ENCODE measurements around the gene SDR42E2. TPM values are rescaled to one million over a fixed set of nuclear protein-coding genes. Genes with fewer than 3 reads are reported as not detected.
"Not testable (repeated sequence)": the region's sequence is repeated elsewhere in the genome, so short reads cannot be mapped to it uniquely, and the experiment has no call there.

Gene SDR42E2
- polyA plus RNA-seq, 3 donors = 0.16 to 0.23 TPM; not detected in 1

DNA sequence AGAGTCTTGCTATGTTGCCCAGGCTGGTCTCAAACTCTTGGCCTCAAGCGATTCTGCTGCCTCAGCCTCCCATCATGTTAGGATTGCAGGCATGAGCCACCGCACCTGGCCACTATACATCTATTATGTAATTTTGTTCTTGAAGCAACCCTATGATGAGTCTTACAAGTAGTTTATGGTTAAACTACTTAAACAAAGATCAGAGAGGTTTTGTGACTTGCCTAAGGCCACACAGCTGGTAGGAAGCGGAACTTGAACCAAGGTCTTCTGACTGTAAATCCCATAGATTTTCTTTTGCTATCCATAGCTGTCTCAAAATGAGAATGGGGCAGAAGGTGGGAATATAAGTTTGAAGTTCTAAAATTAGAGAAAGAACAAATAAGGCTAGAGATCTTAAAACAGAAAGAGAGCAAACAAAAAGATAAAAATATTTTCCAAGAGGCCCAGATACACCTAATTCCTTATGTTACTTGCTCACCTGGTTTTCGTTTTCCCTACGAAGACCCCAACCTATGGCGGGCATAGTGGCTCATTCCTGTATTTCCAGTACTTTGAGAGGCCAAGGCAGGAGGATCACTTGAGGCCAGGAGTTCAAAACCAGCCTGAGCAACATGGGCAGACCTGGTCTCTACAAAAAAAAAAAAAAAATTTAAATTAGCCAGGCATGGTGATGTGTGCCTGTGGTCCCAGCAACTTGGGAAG, 37.6 kb upstream of the SDR42E2 start:
- no peaks in the 10 kb centered on the region for H4K20me1 ChIP-seq (ENCODE audit: insufficient read depth, low read length)
- no peaks in the 10 kb centered on the region for H3K36me3 ChIP-seq (replicated peaks in 1 of 2; ENCODE audit: control insufficient read depth in 1 of 2, insufficient read depth in 2 of 2, low read length in 2 of 2)
- 100% methylated on average over 4 of the region's 6 CpGs for WGBS (ENCODE audit: insufficient coverage)
- H2AFZ ChIP-seq (ENCODE audit: insufficient read depth, low read depth, low read length, poor library complexity, severe bottlenecking) = no peak overlapping the region
- no peak for DNase-seq
- H3K27ac ChIP-seq (ENCODE audit: low read depth in 1 of 2, low read length in 2 of 2) = no peak overlapping the region
- H3K9me3 Mint-ChIP-seq = peaks cover 0 to 5% (median 0%) of the 10 kb centered on the region in 7 donors
- no peaks in the 10 kb centered on the region for H3K36me3 Mint-ChIP-seq
- H3K4me1 ChIP-seq (ENCODE audit: control insufficient read depth in 1 of 2, insufficient read depth in 2 of 2, low read length in 2 of 2) = peaks cover 0 to 8% of the 10 kb centered on the region in 2 donors
- no peak overlapping the region for H3K4me3 Mint-ChIP-seq
- TF ChIP-seq, protein P1, sequence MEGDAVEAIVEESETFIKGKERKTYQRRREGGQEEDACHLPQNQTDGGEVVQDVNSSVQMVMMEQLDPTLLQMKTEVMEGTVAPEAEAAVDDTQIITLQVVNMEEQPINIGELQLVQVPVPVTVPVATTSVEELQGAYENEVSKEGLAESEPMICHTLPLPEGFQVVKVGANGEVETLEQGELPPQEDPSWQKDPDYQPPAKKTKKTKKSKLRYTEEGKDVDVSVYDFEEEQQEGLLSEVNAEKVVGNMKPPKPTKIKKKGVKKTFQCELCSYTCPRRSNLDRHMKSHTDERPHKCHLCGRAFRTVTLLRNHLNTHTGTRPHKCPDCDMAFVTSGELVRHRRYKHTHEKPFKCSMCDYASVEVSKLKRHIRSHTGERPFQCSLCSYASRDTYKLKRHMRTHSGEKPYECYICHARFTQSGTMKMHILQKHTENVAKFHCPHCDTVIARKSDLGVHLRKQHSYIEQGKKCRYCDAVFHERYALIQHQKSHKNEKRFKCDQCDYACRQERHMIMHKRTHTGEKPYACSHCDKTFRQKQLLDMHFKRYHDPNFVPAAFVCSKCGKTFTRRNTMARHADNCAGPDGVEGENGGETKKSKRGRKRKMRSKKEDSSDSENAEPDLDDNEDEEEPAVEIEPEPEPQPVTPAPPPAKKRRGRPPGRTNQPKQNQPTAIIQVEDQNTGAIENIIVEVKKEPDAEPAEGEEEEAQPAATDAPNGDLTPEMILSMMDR (IDR thresholded peaks at IDR 0.05) = no peak
- H3K4me1 Mint-ChIP-seq = peaks cover 11% of the 10 kb centered on the region
- H3K79me2 ChIP-seq (ENCODE audit: insufficient read depth, low read length) = no peaks in the 10 kb centered on the region
- H3K4me2 ChIP-seq (replicated peaks; ENCODE audit: extremely low read depth, low read length, poor library complexity, severe bottlenecking) = no peak overlapping the region
- H3K27me3 Mint-ChIP-seq (ENCODE audit: low read depth in 3 of 3) = peaks cover 7% of the 10 kb centered on the region in 3 donors
- H3K4me3 ChIP-seq (replicated peaks in 1 of 3; ENCODE audit: low read depth in 2 of 3, low read length in 3 of 3) = no peak overlapping the region
- no peaks in the 10 kb centered on the region for H3K27me3 ChIP-seq (ENCODE audit: control insufficient read depth in 2 of 2, insufficient read depth in 2 of 2, low read length in 2 of 2)
- H3K9me3 ChIP-seq (replicated peaks in 1 of 2; ENCODE audit: control insufficient read depth in 1 of 2, insufficient read depth in 1 of 2, low read length in 2 of 2) = no peaks in the 10 kb centered on the region
- no peak overlapping the region for H3K27ac Mint-ChIP-seq
- no peak overlapping the region for H3K9ac ChIP-seq (ENCODE audit: insufficient read depth, low read length, poor library complexity, severe bottlenecking)
- intact Hi-C loops (cut with micrococcal nuclease) = no loop called here

DNA sequence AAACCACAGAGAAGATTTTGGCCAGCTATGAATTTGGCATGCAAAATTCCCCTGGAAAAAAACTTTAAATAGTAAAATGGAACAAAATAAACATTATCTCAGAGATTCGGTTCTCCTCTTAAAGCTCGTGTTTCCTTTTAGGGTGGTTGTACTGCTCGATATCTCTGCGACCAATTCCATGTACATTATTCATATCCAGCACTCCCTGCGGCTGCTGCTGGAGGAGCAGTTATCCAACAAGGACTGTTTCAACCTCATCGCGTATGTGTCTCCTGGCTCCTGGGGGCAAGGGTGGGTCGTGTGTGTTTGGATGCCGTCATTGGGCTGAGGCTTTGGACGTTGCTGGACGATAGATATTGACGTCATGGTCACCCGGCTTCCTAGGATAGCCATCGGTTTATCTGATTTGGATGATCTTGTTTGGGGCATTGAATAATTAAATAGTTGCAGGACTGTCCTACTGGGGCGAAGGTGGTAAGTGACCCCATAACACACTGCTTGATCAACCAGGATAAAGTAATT, 36.2 kb upstream of the SDR42E2 start:
- WGBS (ENCODE audit: insufficient coverage) = 84% methylated on average over 5 of the region's 15 CpGs
- H3K27ac Mint-ChIP-seq = peak overlapping the region in 1 of 7 donors; percentile 20
- H3K4me3 Mint-ChIP-seq = no peak overlapping the region
- peaks cover 0 to 5% (median 0%) of the 10 kb centered on the region in 7 donors for H3K9me3 Mint-ChIP-seq
- no peak for DNase-seq
- intact Hi-C loops (cut with micrococcal nuclease) = no loop called here
- peaks cover 11% of the 10 kb centered on the region for H3K4me1 Mint-ChIP-seq
- Histone ChIP-seq H2AFZ (ENCODE audit: insufficient read depth, low read depth, low read length, poor library complexity, severe bottlenecking) (no peak overlapping the region), H3K9me3 (replicated peaks in 1 of 2; ENCODE audit: control insufficient read depth in 1 of 2, insufficient read depth in 1 of 2, low read length in 2 of 2) (no peaks in the 10 kb centered on the region), H3K36me3 (replicated peaks in 1 of 2; ENCODE audit: control insufficient read depth in 1 of 2, insufficient read depth in 2 of 2, low read length in 2 of 2) (no peaks in the 10 kb centered on the region), H3K27me3 (ENCODE audit: control insufficient read depth in 2 of 2, insufficient read depth in 2 of 2, low read length in 2 of 2) (no peaks in the 10 kb centered on the region), H3K27ac (ENCODE audit: low read depth in 1 of 2, low read length in 2 of 2) (no peak overlapping the region), H3K9ac (ENCODE audit: insufficient read depth, low read length, poor library complexity, severe bottlenecking) (no peak overlapping the region), H3K4me3 (replicated peaks in 1 of 3; ENCODE audit: low read depth in 2 of 3, low read length in 3 of 3) (no peak overlapping the region), H3K4me2 (replicated peaks; ENCODE audit: extremely low read depth, low read length, poor library complexity, severe bottlenecking) (no peak overlapping the region), H3K4me1 (ENCODE audit: control insufficient read depth in 1 of 2, insufficient read depth in 2 of 2, low read length in 2 of 2) (peaks cover 0 to 8% of the 10 kb centered on the region in 2 donors), H3K79me2 (ENCODE audit: insufficient read depth, low read length) (no peaks in the 10 kb centered on the region), H4K20me1 (ENCODE audit: insufficient read depth, low read length) (no peaks in the 10 kb centered on the region)
- H3K36me3 Mint-ChIP-seq = no peaks in the 10 kb centered on the region
- peaks cover 5 to 7% (median 7%) of the 10 kb centered on the region in 3 donors for H3K27me3 Mint-ChIP-seq (ENCODE audit: low read depth in 3 of 3)
- TF ChIP-seq, protein P1 (IDR thresholded peaks at IDR 0.05) = no peak

DNA sequence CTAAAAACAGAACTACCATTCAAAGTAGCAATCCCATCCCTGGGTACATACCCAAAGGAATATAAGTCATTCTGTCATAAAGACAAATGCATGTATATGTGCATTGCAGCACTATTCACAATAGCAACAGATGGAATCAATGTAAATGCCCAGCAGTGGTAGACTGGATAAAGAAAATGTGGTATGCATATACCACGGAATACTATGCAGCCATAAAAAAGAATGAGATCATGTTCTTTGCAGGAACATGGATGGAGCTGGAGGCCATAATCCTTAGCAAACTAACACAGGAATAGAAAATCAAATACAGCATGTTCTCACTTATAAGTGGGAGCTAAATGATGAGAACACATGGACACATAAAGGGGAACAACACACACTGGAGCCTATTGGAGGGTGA, 33.8 kb upstream of the SDR42E2 start:
- H2AFZ ChIP-seq (ENCODE audit: insufficient read depth, low read depth, low read length, poor library complexity, severe bottlenecking); H3K27me3 Mint-ChIP-seq (ENCODE audit: low read depth in 3 of 3); H3K4me1 ChIP-seq (ENCODE audit: control insufficient read depth in 1 of 2, insufficient read depth in 2 of 2, low read length in 2 of 2); H3K27ac Mint-ChIP-seq; H3K9me3 ChIP-seq (replicated peaks in 1 of 2; ENCODE audit: control insufficient read depth in 1 of 2, insufficient read depth in 1 of 2, low read length in 2 of 2); H3K9ac ChIP-seq (ENCODE audit: insufficient read depth, low read length, poor library complexity, severe bottlenecking); H3K4me3 Mint-ChIP-seq; H3K27me3 ChIP-seq (ENCODE audit: control insufficient read depth in 2 of 2, insufficient read depth in 2 of 2, low read length in 2 of 2); H4K20me1 ChIP-seq (ENCODE audit: insufficient read depth, low read length); intact Hi-C loops (cut with micrococcal nuclease); DNase-seq; H3K36me3 ChIP-seq (replicated peaks in 1 of 2; ENCODE audit: control insufficient read depth in 1 of 2, insufficient read depth in 2 of 2, low read length in 2 of 2); H3K79me2 ChIP-seq (ENCODE audit: insufficient read depth, low read length); H3K4me1 Mint-ChIP-seq; H3K4me3 ChIP-seq (replicated peaks in 1 of 3; ENCODE audit: low read depth in 2 of 3, low read length in 3 of 3); H3K36me3 Mint-ChIP-seq; H3K4me2 ChIP-seq (replicated peaks; ENCODE audit: extremely low read depth, low read length, poor library complexity, severe bottlenecking); H3K9me3 Mint-ChIP-seq; H3K27ac ChIP-seq (ENCODE audit: low read depth in 1 of 2, low read length in 2 of 2): not testable (repeated sequence)
- WGBS (ENCODE audit: insufficient coverage) = no CpG with 5 or more reads among the region's 1 CpG
